Thoracic aorta (tissue), 2 donors: ENCODE results near the gene NFIX. TPM values are rescaled to one million over a fixed set of nuclear protein-coding genes. Genes with fewer than 3 reads are reported as not detected.
A peak's percentile ranks its signal among the peaks of the same experiment; 100 is the strongest.

ENCODE experiments used
- ATAC-seq: fragments of 150-250 bp; one replicate; pipeline ENCODE4 v1.8.0; 2017; ENCODE audit warnings: low read depth; ENCODE audit not compliant: insufficient number of reproducible peaks, low FRiP score
- DNase-seq: peaks from one replicate; pipeline ENCODE4 v3.0.0-alpha.2; 2020; ENCODE audit warnings: low spot score
- H3K27ac ChIP-seq, 2 donors: fragments of 200-600 bp; sonication (generic); 1 replicate in 1 of 2; 2 replicates in 1 of 2; pipeline ENCODE4 v1.5.1; 2016; ENCODE audit warnings: mild to moderate bottlenecking in 2 of 2, moderate library complexity in 2 of 2
- H3K27me3 ChIP-seq: fragments of 200-600 bp; sonication (generic); replicated peaks from 2 replicates; pipeline ENCODE4 v1.6.0; 2016; ENCODE audit warnings: mild to moderate bottlenecking; ENCODE audit not compliant: insufficient read depth
- H3K36me3 ChIP-seq: fragments of 200-600 bp; sonication (generic); one replicate; pipeline ENCODE4 v1.5.1; 2016
- H3K4me1 ChIP-seq, 2 donors: fragments of 200-600 bp; sonication (generic); 1 replicate in 1 of 2; 2 replicates in 1 of 2; pipeline versions ENCODE4 v1.5.1 to v1.6.0; 2016; ENCODE audit warnings: low read depth in 2 of 2, mild to moderate bottlenecking in 1 of 2; ENCODE audit not compliant: control insufficient read depth in 1 of 2
- H3K4me3 ChIP-seq: fragments of 200-600 bp; sonication (generic); 2 replicates; pipeline ENCODE4 v1.5.1; 2016; ENCODE audit warnings: mild to moderate bottlenecking
- H3K9me3 ChIP-seq: fragments of 200-600 bp; sonication (generic); 2 replicates; pipeline ENCODE4 v1.5.1; 2016
- total RNA-seq, 2 donors: library from RNA; depleted of rRNA; stranded (reverse); fragments of >200 nt; gene quantifications; one replicate each; pipeline versions ENCODE4 v1.1.0 to v1.2.3, GENCODE V29; 2016
- TF ChIP-seq, protein P1 (sequence below): fragments of 200-600 bp; sonication (generic); IDR thresholded peaks from one replicate; pipeline ENCODE4 v1.5.1; 2019; ENCODE audit warnings: antibody characterized with exemption

NFIX gene
- total RNA-seq, 2 donors from 2014 or later, result 126 to 145 TPM

- TF ChIP-seq, protein P1, sequence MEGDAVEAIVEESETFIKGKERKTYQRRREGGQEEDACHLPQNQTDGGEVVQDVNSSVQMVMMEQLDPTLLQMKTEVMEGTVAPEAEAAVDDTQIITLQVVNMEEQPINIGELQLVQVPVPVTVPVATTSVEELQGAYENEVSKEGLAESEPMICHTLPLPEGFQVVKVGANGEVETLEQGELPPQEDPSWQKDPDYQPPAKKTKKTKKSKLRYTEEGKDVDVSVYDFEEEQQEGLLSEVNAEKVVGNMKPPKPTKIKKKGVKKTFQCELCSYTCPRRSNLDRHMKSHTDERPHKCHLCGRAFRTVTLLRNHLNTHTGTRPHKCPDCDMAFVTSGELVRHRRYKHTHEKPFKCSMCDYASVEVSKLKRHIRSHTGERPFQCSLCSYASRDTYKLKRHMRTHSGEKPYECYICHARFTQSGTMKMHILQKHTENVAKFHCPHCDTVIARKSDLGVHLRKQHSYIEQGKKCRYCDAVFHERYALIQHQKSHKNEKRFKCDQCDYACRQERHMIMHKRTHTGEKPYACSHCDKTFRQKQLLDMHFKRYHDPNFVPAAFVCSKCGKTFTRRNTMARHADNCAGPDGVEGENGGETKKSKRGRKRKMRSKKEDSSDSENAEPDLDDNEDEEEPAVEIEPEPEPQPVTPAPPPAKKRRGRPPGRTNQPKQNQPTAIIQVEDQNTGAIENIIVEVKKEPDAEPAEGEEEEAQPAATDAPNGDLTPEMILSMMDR, result no peak
- Histone ChIP-seq H3K36me3 (no peaks in the 10 kb centered on the region), H3K27ac (peak overlapping the region; percentile 99 to 100), H3K27me3 (no peaks in the 10 kb centered on the region), H3K4me1 (peaks cover 88 to 100% of the 10 kb centered on the region in 2 donors), H3K9me3 (no peaks in the 10 kb centered on the region), H3K4me3 (peak overlapping the region; percentile 15)
- ATAC-seq, result no peak
- DNase-seq, result no peak
Observed at GRCh38 chr19:13054626-13055212, 59.4 kb downstream of the NFIX start.

GRCh38 chr19:13055213-13056051 lies 60.2 kb downstream of the NFIX start:
- TF ChIP-seq, protein P1, result no peak
- peak overlapping the region; percentile 59 for H3K4me3 ChIP-seq
- ATAC-seq, result peak; percentile 46
- H3K4me1 ChIP-seq, result peaks cover 88 to 100% of the 10 kb centered on the region in 2 donors
- H3K27ac ChIP-seq, result peak overlapping the region; percentile 99 to 100
- H3K36me3 ChIP-seq, result no peaks in the 10 kb centered on the region
- no peaks in the 10 kb centered on the region for H3K9me3 ChIP-seq
- no peaks in the 10 kb centered on the region for H3K27me3 ChIP-seq
- peak; percentile 55 for DNase-seq

DNA sequence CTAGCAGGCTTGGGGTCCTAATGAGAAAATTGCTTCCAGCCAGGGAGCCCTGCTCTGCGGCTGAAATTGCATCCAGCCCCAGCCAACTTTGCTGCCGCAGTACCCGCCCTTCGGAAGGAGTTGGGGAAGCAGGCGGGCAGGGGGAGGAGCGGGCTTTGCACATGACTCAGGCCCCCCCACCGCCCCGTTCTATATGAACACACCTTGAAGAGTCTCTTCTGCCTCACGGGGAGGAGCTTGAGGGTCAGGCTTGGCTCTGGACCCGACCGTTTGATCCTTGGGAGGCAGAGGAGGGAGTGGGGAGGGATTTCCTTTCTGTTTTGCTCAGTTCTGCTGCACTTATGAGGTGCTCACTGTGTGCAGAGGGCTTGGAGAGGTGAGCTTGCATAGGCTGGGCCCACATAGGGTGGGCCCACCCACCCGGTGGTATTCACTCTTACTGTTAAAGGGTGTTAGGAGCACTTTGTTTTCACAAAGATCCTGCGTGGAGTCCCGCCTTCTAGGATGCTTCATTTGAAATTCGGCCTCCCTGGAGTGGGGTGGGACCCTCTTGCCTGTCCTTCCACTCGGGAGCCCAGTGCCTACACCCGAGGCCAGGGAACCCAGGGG lies 60.9 kb downstream of the NFIX start:
- H3K36me3 ChIP-seq, result no peaks in the 10 kb centered on the region
- peak overlapping the region; percentile 59 for H3K4me3 ChIP-seq
- peaks cover 88 to 100% of the 10 kb centered on the region in 2 donors for H3K4me1 ChIP-seq
- peak overlapping the region; percentile 99 to 100 for H3K27ac ChIP-seq
- ATAC-seq (no peak), DNase-seq (no peak)
- H3K27me3 ChIP-seq, result no peaks in the 10 kb centered on the region
- H3K9me3 ChIP-seq, result no peaks in the 10 kb centered on the region
- TF ChIP-seq, protein P1, result no peak

GRCh38 chr19:13057147-13057572 lies 61.9 kb downstream of the NFIX start:
- no peaks in the 10 kb centered on the region for H3K9me3 ChIP-seq
- no peaks in the 10 kb centered on the region for H3K27me3 ChIP-seq
- TF ChIP-seq, protein P1, result no peak
- peak overlapping the region; percentile 13 for H3K4me3 ChIP-seq
- H3K27ac ChIP-seq, result peak overlapping the region; percentile 99 to 100
- no peaks in the 10 kb centered on the region for H3K36me3 ChIP-seq
- peaks cover 87 to 100% of the 10 kb centered on the region in 2 donors for H3K4me1 ChIP-seq
- DNase-seq (no peak), ATAC-seq (no peak)

DNA sequence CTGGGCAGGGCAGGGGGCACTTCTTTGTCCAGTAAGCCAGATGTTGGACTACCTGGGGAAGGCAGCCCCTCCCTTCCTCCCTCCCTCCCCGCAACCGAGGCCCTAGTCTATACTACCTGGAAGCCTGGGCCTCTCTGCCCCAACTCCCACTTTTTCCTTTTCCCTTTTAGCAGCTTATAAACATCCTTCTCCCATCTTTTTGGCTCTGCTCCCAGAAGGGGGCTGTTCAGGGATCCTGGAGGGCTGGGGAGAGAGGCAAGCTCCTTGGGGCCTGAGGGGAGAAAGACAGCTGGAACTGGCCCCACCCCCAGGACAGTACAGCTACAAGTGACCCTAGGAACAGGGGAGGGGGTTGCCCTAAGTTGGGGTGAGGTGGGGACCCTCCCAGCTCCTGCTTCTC lies 62.5 kb downstream of the NFIX start:
- Histone ChIP-seq H3K36me3 (no peaks in the 10 kb centered on the region), H3K4me1 (peaks cover 86 to 100% of the 10 kb centered on the region in 2 donors), H3K4me3 (no peak overlapping the region), H3K27ac (peak overlapping the region; percentile 99 to 100), H3K9me3 (no peaks in the 10 kb centered on the region), H3K27me3 (no peaks in the 10 kb centered on the region)
- ATAC-seq, result no peak
- TF ChIP-seq, protein P1, result no peak
- no peak for DNase-seq
